Breast epithelium (tissue), 3 donors: ENCODE measurements around the gene KLHL11.

Experiments
- POLR2A ChIP-seq: fragments of 450-650 bp; IDR thresholded peaks from one replicate; pipeline ENCODE4 v1.6.1; 2016; ENCODE audit warnings: antibody characterized with exemption, mild to moderate bottlenecking, moderate library complexity
- TF ChIP-seq, protein P1 (sequence below), 3 donors: fragments of 450-650 bp; IDR thresholded peaks; one replicate each; pipeline ENCODE4 v1.5.1; 2016 to 2017; ENCODE audit warnings: antibody characterized with exemption in 3 of 3, mild to moderate bottlenecking in 3 of 3, moderate library complexity in 3 of 3

DNA sequence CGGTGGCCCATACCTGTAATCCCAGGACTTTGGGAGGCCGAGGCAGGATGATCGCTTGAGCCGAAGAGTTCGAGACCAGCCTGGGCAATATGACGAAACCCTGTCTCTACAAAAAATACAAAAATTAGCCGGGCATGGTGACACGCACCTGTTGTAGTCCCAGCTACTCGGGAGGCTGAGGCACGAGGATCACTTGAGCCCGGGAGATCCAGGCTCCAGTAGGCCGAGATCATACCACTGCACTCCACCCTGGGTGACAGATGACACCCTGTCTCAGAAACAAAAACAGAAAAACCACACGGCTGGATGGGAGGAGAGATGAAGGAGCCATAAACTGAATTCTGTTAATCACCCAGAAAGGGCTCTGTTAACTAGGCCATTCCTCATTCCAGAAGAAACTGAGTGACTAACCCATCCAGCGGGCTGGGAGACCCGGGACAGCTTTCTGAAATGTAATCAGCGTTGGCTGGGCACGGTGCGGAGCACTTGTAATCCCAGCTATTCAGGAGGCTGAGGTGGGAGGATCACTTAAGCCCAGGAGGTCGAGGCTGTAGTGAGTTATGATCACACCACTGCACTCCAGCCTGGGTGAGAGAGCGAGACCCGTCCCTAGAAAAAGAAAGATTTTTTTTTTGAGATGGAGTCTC lies 28.6 kb downstream of the KLHL11 start:
- TF ChIP-seq POLR2A: no peak
- TF ChIP-seq, protein P1, sequence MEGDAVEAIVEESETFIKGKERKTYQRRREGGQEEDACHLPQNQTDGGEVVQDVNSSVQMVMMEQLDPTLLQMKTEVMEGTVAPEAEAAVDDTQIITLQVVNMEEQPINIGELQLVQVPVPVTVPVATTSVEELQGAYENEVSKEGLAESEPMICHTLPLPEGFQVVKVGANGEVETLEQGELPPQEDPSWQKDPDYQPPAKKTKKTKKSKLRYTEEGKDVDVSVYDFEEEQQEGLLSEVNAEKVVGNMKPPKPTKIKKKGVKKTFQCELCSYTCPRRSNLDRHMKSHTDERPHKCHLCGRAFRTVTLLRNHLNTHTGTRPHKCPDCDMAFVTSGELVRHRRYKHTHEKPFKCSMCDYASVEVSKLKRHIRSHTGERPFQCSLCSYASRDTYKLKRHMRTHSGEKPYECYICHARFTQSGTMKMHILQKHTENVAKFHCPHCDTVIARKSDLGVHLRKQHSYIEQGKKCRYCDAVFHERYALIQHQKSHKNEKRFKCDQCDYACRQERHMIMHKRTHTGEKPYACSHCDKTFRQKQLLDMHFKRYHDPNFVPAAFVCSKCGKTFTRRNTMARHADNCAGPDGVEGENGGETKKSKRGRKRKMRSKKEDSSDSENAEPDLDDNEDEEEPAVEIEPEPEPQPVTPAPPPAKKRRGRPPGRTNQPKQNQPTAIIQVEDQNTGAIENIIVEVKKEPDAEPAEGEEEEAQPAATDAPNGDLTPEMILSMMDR (IDR thresholded peaks at IDR 0.05): no peak
